HG03045 (cell line): ENCODE data around the gene CKAP4.

ENCODE experiments used
- ATAC-seq: cut with Tn5 transposase; IDR thresholded peaks from one replicate; pipeline ENCODE4 v1.9.1; 2021; ENCODE audit warnings: mild to moderate bottlenecking, moderate library complexity; ENCODE audit not compliant: unreplicated experiment

Gene CKAP4

DNA sequence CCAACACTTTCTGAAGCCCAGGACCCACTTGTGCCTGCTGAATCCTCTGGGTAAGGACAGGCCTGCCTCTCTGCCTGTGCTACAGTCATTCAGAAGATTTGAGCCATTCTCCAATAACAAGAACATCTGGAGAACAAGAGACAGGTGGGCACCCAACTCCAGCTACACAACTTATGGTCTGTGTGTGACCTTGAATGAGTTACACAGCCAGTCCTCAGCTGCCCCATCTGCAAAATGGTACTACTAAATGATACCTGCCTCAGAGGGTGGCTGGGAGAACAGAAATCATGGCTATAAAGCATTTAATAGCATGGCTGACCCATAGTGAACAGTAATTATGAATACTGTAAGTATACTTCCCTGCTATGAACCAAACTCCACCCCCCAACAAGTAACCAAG, 4.2 kb downstream of the CKAP4 start:
- ATAC-seq: no peak

DNA sequence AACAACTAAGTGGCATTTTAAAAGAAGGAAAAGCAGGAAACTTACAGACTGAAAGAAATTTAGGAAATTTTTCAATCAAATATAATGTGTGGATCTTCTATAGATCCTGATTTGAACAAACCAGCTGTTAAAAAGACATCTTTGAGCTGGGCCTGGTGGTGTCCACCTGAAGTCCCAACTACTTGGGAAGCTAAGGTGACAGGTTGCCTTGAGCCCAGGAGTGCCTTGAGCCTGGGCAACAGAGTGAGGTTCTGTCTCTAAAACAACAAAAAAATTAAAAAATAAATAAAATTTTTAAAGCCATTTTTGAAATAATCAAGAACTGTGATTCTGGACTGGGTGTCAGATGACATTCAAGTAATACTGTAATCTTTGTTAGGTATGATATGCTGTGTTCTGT, 7.0 kb downstream of the CKAP4 start:
- no peak for ATAC-seq

DNA sequence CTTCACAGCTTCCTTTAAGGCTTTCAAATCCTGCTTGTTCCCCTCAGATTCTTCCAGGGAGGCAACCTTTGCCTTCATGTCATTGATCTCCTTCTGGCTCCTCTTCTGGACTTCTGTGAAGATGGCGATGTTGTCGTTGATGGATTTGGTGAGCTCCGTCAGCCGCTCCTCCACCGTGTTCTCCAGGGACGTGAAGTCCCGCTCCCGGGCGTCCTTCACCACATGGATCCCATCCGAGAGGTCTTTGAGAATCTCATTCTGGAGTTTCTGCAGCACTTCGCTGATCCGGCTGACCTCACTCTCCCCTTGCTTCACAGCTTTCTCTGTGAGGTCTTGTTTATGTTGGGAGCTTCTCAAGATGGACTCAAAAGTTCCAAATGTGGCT, 7.9 kb downstream of the CKAP4 start:
- no peak for ATAC-seq

GRCh38 chr12:106239241-106239950, 8.4 kb downstream of the CKAP4 start:
- no peak for ATAC-seq

DNA sequence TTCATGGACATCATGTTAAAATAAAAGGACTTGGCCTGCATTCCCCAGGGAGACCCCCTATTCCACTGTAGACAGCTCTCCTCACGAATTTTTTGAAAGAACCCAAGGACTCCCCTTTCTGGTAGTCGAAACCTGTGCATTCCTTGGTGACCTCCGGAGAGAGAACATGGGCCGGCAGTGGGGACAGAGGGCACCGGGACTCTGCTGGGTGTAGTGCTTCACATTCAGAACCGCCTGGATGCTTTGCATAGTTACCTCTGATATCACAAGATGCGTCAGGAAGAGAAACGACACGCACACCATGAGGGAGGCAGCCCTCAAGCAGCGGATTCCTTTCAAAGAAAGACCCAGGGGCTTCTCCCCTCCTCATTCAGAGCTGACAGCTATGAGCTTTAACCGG, 9.7 kb downstream of the CKAP4 start:
- no peak for ATAC-seq

DNA sequence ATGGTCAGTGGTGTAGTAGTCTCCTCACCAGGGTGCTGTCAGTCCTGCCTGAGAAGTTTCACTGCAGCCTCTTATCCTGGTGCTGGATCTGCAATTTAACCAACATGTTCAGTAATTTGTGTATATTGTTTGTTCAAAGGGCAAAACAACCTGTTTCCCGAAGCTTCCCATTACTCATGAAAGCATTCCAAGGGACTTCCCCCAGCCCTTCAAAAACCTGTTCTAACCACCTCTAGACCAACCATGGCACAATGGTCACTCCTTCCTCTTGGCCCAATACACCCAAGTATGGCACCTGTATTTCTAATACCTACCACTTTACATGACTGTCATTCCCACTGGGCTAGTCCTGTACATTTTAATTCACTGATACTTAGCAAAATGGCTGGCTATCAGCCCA, 12.1 kb downstream of the CKAP4 start:
- ATAC-seq: no peak

DNA sequence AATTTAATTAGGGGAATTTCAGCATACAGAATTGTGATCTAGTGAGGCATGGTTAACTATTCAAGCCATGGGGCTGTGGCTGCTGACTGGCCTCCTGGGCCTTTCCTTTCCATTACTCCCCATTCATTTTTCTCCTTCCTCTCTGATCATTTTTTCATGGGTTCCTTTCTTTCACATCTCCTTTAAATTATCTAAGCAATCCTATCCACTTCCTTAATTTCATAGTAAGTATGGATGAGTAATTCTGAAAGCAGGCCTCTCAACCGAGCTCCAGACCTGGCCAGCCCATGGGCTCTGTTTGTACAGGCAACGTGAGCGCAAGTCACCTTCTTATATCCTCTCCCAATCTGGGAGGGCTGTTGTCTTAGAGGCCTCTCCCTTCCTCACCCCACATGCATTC, 13.4 kb downstream of the CKAP4 start:
- ATAC-seq: no peak

GRCh38 chr12:106233011-106233410, 14.8 kb downstream of the CKAP4 start:
- ATAC-seq: no peak

DNA sequence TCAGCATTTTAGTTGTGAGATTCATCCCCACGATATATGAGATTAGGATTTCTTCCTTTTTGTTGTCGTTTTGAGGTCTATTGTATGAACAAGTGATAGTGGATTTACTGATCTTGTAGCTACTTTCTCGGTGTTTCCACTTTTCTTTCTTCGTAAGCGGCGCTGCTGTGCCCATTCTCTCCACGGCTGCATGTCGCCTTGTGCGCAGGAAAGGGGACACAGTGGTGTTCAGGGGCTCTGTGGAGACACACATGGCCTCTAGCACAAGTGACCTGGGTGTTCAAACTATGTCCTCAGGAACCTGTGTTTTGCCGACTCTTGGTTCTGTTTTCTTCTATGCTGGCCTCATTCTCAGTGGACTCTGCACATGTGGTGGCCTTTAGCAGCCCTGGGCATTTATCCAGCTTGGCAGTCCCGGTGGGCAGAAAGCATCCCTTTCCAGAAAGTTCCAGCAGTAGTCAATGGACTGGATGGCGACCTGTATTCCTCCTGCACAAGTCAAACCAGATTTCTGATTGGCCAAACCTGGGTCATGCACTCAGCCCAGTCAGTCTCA, 18.7 kb downstream of the CKAP4 start:
- no peak for ATAC-seq

DNA sequence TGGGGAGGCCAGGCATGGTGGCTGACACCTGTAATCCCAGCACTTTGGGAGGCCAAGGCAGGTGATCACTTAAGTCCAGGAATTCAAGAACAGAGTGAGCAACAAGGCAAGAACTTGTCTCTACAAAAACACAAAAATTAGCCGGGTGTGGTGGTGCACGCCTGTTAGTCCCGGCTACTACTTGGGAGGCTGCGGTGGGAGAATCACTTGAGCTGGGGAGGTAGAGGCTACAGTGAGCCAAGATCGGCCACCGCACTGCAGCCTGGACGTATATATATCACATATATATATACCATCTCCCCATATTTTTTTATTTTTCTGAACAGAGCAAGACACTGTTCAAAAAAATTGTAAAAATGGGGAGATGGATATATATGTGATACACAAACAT, 19.5 kb downstream of the CKAP4 start:
- no peak for ATAC-seq

DNA sequence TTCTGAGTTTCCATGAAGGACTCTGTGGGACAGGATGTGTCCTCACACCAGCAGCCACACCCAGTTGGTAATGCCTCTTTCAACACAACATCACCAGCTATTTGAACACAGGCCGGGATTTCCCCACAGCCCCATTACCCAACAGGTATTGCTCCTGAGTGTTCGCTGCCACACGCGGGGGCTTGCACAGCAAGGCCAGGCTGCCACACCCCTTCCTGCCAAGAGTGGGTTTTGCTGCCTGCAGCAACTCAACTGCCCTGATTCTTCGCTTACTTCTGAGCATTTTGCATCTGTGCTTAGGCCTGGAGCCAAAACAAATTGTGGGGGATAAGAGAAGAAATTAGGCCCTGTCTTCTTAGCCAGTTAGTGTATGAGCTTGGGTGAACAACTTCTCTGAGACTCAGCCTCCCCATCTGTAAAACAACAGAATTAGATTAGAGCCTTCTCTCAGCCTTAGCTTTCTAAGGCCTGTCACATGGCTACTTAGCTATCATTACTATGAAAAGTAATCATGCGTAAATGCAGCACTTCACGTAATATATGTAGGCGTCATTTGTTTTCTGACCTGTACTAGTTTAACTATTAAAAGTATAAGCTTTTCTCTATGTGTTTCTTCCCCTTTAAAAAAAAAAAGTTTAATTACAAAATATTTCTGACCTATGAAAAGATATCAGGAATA, 20.0 kb downstream of the CKAP4 start:
- no peak for ATAC-seq

DNA sequence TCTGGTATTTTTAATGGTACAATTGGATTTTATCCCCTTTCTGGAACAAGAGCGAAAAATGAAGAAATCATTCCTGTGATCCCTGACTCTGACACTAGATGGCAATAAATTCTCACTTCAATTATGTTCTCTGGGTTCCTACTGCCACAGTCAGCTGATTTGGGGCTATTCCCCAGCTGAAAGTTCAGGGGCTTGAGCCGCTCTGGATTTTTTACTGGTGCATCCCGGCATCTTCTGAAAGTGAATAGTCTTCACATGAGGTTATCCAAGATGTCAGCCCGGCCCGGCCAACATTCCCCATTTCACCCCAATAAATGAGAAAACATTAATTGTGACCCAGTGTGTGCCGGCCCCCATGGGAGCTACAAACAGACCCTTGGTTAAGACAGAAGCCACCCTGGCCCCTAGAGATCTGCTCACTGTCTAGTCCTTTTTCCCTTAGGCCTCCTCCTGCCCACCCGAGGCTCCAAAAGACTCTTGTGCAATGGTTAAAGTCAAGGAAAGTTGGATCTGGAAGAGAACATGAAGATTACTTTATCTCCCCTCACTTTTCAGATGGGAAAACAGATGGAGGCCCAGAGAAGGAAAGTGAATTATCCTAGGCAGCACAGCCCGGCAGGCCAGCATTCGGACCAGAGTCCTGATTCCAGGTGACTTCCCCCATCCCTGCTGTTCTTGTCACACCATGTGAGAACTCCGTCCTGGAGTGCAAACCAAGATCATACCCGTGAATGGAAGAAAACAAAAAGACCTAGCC, 20.8 kb downstream of the CKAP4 start:
- ATAC-seq: no peak

GRCh38 chr12:106224355-106224706, 23.5 kb downstream of the CKAP4 start:
- ATAC-seq: no peak

DNA sequence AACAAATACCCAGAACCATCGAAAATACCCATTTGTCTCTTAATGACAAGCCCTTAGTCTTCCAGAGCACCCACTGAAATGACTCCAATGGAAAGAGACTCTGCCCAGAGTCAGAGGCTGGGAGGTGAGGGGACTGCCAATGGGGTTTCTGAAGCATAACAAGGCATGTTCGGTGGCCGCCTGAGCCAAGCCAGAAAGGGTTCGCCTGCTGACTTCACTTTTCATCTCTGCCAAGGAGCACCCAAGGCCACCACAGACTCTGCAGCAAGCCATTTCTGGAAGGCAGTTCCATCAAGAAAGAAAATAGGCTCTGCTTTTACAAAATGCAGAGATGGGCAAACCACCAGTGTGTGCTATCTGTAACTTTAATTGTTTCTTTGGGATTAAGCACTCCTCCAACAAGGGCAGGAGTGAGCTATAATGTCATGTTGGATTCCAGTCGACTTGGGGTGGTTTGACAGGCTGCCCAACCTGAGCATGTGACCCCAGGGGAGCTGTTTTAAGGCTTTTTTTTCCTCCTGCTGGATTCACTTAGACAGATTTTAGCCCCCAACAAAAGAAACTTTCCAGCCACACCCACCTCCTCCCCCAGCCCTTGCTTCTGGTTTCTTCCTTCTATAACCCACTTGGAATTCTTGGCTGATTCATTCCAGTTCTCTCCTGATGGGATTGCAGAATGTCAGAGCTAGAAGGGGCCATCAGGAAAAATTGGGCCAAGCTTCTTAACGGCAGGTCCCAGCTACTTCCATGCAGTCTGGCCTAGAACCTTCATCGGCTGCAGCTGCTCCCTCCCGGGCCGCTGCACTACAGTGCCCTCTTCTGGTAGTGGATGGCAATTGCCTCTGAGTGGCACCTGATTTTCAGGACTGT, 24.1 kb downstream of the CKAP4 start:
- ATAC-seq: peak; percentile 60

- ATAC-seq: no peak
Measured at GRCh38 chr12:106220536-106220935, 27.3 kb downstream of the CKAP4 start.

DNA sequence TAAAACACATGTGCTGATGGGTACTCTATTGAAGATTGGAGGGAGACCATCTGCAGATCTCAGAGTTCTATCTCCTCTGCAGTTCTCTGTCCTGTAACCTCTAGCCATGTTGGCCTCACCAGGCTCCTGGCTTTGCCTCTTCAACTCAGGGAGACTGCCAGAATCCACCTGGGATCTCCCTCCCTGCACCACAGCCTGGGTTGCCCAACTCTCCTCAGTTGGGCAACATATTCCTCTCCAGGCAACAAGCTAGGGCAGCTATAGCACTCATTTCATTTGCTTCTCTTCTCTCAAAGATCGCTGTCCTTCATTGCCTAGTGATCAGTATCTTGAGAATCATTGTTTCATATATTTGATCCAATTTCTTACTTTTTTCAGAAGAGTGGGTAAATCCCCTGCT, 28.8 kb downstream of the CKAP4 start:
- no peak for ATAC-seq

DNA sequence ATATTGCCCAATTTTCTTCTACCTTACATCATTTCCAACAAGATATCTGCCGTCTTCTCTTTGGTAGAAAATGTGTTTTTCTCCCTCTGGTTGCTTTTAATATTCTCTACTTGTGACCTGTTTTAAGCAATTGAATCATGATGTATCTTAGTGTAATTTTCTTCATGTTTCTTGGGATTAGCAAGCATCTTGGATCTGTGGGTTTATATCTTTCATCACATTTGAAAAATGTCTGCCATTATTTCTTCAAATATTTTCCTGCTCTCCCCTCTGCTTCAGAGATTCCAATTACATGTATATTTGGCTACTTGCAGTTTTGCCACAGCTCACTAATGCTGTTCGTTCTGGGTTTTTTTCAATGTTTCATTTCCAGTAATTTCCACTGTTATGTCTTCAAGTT, 30.1 kb downstream of the CKAP4 start:
- no peak for ATAC-seq

- ATAC-seq: no peak
Measured at GRCh38 chr12:106214571-106214970, 33.2 kb downstream of the CKAP4 start.

DNA sequence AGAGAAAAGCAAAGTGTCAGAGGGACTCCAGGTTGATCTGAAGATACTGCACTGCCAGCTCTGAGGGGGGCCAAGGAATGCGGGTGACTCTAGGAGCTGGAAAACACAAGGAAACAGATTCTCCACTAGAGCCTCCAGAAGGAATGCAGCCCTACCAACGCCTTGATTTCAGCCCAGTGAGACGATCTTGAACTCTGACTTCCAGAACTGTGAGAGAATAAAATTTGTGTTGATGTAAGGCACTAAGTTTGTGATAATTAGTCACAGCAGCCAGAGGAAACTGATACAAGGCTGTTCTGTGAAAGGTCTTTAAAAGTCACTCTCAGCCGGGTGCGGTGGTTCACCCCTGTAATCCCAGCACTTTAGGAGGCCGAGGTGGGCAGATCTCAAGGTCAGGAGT, 34.2 kb downstream of the CKAP4 start:
- ATAC-seq: no peak

- no peak for ATAC-seq
Measured at GRCh38 chr12:106211973-106212372, 35.8 kb downstream of the CKAP4 start.
